Ishikawa (cell line): Measurements from ENCODE around the gene ZDHHC7.

ENCODE experiments used
- CEBPB ChIP-seq: IDR thresholded peaks from 2 replicates; pipeline ENCODE4 v1.6.1; 2012
- EP300 ChIP-seq: IDR thresholded peaks from 2 replicates; pipeline ENCODE4 v1.6.1; 2012; ENCODE audit warnings: borderline replicate concordance
- TAF1 ChIP-seq: IDR thresholded peaks from 2 replicates; pipeline ENCODE4 v1.6.1; 2012; ENCODE audit warnings: low read depth, mild to moderate bottlenecking

DNA sequence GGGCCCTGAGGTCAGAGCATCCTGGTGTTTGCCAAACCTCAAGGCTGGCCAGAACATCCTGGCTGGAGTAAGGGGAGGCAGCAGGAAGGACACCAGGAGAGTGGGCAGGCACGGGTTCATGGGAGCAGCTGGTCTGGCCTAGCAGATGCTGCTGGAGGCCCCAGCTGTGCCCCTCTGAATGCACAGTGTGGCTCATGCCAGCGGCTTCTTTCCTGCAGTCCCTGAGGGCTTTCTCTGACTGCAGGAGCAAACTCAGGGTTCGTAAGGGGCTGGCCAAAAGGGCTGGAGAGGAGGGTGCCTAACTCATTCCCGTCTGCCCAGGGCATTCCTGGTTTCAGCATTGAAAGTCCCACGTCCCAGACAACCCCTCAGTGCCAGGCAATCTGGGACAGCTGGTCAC lies 78.7 kb downstream of the ZDHHC7 start:
- TF ChIP-seq TAF1 (no peak), CEBPB (no peak), EP300 (no peak)
